HL-60 (cell line): ENCODE results near the gene MYH10.

Experiments
- CTCF ChIP-seq: IDR thresholded peaks from one replicate; pipeline ENCODE4 v1.5.1; 2011; ENCODE audit warnings: low read length, control low read depth, inconsistent platforms; ENCODE audit not compliant: insufficient read depth
- SPI1 ChIP-seq: IDR thresholded peaks from 2 replicates; pipeline ENCODE4 v1.6.1; 2012; ENCODE audit warnings: low read depth, mild to moderate bottlenecking, borderline replicate concordance

- no peak for TF ChIP-seq SPI1
- TF ChIP-seq CTCF = no peak
These were observed 156.9 kb downstream of the MYH10 start for GRCh38 chr17:8473451-8474192.
